Choroid plexus epithelial cell (primary cell): ENCODE measurements around the gene LRFN2.

Source experiments
- DNase-seq: peaks from one replicate; pipeline ENCODE4 v3.0.0-alpha.2; 2010; ENCODE audit warnings: low read depth
- H3K4me3 ChIP-seq: 2 replicates; pipeline ENCODE4 v1.5.1; 2011; ENCODE audit warnings: low read depth, mild to moderate bottlenecking, control low read depth, low read length, moderate library complexity
- CTCF ChIP-seq: conservative IDR thresholded peaks from 2 replicates; pipeline ENCODE4 v1.5.1; 2011; ENCODE audit warnings: low read depth, mild to moderate bottlenecking, control low read depth, inconsistent platforms, low read length, moderate library complexity

LRFN2 gene

DNA sequence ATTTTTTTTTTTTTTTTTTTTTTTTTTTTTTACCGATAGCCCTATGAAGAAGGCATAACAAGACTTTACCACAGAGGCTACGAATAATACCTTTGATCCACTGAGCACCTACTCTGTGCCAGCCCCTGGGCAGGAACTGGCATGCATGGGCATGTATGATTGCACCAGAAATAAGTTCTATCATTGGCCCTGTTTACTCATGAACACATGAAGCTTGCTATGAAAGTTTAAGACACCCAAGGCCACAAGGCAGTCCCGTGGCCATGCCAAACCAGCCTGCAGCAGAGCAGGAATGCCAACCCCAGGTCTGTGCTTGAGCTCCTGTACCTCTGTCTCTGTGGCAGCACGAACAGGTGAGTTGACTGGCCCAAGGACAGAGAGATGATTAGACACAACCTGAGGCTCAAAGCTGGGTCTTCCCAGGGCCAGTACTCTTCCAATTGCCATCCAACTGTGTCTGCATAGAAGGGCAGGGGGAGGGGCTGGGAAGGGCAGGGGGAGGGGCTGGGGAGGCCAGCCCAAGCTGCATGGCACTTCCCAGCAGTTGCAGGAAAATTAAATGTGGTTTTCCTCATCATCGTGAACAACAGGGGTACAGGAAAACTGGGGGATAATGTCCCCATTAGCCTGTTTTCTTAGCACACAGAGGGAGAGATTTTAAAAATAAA is 63.5 kb downstream of the LRFN2 start:
- no peak for DNase-seq
- no peak overlapping the region for H3K4me3 ChIP-seq
- no peak for TF ChIP-seq CTCF

DNA sequence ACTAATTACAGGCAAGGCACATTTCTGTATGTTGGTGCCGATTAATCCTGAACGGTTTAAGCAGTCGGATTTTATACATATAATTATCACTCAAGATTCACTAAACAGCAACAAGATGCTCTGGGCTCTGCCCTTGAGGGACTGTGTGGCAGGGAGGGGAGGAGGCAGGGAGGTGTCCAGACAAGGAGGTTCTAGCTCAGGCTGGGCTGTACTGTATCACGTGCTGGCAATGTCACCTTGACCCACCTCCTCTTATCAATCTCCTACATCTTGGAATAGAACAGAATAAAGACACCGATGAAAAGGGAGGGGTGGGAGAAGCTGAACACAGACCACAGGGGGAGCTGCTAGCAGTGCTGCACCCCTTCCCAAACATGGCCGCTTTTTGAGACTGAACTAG is 65.7 kb downstream of the LRFN2 start:
- no peak overlapping the region for H3K4me3 ChIP-seq
- no peak for DNase-seq
- TF ChIP-seq CTCF, result no peak

- no peak for TF ChIP-seq CTCF
- DNase-seq, result no peak
- H3K4me3 ChIP-seq, result no peak overlapping the region
Observed at GRCh38 chr6:40520678-40521077, 66.5 kb downstream of the LRFN2 start.

DNA sequence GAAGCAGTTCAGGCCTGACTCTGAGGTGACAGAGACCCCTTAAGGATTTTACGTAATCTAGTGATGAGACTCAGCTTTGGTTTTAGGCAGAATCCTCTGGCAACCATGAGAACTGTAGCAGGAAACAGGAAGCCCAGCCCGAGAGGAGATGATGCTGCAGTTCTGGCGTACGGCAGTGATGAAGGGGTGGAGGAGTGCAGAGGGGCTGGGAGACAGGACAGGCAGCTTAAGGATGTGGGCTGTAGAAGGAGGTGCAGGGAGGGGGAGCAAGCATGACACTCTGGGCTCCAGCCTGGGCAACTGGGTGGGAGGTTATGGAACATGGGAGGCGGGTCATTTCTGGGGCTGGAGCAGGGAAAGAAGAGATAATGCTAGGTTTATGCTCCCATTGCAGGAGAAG is 67.1 kb downstream of the LRFN2 start:
- no peak for TF ChIP-seq CTCF
- H3K4me3 ChIP-seq, result no peak overlapping the region
- DNase-seq, result no peak

DNA sequence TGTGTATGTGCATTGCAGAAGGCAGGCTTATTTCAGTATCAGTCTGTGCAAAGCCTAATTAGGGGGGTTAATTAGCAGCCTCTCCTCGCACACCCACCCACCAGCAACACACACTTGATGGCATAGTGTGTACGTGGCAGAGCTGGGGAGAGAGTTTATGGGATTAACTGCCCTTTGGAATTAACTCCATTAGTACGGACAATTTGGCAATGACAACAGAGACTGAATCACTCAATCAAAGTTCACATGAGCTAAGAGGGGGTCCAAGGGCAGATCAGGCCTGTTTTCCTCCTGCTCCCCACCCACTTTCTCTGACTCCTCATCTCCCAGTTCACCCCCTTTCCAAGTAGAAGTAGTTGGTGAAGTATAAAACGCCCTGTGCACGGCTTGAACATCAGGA is 69.5 kb downstream of the LRFN2 start:
- no peak for TF ChIP-seq CTCF
- no peak for DNase-seq

GRCh38 chr6:40516429-40516828 is 70.7 kb downstream of the LRFN2 start:
- H3K4me3 ChIP-seq, result no peak overlapping the region
- no peak for TF ChIP-seq CTCF

More for the DNA sequence above, 69.5 kb downstream of the LRFN2 start:
- no peak overlapping the region for H3K4me3 ChIP-seq

GRCh38 chr6:40512340-40512739 is 74.8 kb downstream of the LRFN2 start:
- no peak for TF ChIP-seq CTCF
- DNase-seq, result no peak

More at GRCh38 chr6:40516429-40516828, 70.7 kb downstream of the LRFN2 start:
- DNase-seq, result no peak

More at GRCh38 chr6:40512340-40512739, 74.8 kb downstream of the LRFN2 start:
- no peak overlapping the region for H3K4me3 ChIP-seq
